Kidney glomerular epithelial cell (primary cell): ENCODE results near the gene DENND2C.

Experiments
- DNase-seq: peaks from one replicate; lab custom pipeline; 2025; lab: John Stamatoyannopoulos, UW

The DENND2C gene

DNA sequence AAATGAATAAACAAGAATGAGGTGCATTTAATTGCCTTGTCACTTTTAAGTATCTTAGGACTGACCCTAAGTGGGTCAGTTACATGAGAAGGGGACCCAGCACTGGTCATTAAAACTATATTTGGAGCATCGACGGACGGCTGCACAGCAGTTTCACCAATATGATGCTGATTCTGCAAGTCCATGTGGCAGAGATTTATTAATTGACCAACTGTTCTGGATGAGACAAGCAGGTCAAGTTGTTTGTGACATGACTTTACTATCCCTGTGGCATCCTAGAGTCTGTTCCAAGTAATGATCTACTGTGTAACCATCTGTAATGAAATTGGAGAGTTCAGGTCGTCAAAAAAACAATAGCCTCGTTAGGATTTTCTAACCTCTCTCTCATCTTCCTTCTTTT, 16.0 kb upstream of the DENND2C start:
- DNase-seq: no peak

DNA sequence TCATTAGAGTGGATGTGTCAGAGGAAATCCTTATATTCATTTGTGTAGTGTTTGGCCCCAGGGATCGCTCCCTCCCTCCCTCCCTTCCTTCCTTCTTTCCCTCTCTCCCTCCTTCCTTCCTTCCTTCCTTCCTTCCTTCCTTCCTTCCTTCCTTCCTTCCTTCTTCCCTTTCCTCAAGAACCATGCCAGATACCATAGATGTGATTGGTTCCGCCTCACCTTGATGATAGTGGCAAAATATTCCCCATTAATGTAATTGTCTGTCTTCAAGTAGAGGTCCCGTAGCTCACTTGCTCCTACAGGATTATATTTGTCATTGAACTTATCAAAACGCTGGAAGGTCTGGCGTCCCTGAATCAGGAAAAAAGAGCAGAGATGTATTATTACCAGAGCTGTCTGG, 7.8 kb upstream of the DENND2C start:
- DNase-seq: no peak

DNA sequence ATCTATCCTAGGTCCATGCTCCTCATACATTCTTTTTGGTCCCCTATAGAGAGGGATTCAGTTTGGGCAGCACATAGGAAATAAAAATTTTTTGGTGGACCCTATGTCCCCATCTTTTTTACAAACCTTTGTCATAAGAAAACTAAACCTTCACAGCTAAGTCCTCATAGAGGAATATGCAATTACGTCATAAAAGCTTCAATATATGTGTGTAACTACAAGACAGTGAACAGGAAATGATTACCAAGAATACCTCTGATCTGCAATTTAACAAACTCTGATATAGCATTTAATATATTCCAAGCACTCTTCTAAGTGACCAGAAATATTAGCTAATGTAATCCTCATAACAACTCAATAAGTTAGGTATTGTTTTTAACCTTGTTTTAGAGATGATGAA, 6.3 kb upstream of the DENND2C start:
- no peak for DNase-seq

DNA sequence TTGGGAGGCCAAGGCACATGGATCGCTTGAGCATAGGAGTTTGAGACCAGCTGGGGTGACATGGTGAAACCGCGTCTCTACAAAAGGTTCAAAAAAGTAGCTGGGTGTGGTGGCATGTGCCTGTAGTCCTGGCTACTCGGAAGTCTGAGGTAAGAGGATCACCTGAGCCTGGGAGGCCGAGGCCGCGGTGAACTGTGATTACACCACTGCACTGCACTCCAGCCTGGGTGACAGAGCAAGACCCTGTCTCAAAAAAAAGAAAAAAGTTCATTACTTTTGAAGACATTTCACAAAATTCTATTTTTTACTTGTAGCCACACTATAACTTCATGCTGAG, 2.1 kb upstream of the DENND2C start:
- no peak for DNase-seq

DNA sequence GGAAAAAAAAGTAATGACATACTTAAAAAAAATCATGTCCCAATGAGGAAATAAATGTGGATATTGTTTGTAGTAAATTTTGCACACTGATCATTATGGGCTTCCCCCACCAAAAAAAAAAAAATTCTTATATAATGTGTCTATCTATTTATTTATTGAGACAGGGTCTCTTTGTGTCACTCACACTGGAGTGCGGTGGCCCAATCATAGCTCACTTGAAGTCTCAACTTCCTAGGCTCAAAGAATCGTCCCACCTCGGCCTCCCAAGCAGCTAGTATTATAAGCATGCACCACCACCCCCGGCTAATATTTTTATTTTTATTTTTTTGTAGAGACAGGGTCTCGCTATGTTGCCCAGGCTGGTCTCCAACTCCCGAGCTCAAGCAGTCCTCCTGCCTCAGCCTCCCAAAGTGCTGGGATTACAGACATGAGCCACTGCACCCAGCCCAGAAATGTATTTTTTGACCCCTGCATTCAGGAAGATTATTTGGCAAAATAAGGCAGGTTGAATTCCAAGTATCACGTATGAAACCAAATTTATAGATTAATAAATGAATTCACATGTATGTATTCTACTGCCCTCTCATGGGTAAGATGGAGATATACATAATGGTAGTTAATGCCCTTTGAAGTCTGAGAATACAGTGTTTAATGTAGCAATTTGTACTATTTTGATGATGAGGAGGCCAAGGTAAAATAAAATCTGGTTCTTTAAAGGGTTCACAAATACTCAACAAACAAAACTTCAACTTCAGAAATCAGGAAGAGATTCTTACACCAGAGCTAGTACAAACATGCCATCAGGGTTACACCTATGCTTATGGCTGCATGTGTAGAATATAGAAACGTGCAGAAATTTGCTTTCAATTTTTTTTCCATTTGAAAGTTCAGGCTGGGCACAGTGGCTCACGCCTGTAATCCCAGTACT, 1.4 kb upstream of the DENND2C start:
- no peak for DNase-seq

DNA sequence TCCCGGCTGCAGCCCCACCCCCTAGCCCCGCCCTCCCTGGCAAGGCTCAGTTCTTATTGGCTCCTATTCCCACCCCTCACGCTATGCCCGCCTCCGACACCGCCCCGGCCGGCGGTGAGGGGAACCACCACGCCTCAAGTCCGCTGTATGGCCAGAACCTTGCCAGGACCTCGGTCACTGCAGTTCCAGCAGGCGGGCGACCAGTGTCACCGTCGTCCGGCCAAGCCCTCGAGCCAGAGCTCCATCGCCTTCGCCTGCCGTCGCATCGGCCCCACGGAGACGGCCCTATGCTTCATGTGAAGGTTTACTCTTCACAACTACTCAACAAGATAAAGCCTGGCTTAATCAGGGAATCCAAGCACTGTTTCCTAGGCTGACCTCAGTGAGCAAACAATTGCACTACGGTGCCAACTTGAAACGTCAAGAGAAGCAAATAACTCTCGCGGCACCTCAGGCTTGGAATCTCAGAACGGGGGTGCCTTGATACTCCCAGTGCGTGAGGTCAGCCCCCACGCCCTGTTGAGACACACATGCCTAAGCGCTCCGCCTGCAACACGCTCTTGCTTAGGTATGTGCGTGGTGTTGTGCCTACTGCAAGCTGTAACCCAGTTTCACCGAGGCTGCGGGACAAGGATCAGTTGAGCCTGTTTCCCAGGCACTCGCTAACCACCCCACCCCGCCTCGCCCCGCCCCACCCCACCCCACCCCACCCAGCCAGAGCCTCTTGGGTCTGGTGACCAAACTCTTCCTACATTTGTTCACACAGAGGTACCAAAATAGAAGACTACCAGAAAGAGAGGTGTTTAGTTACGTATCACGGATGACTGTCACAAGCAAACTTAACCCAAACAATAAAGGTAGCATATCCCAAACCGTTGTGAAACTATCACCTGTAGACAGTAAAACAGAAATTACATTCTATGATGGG, 498 bp upstream of the DENND2C start:
- peak; percentile 87 for DNase-seq

DNA sequence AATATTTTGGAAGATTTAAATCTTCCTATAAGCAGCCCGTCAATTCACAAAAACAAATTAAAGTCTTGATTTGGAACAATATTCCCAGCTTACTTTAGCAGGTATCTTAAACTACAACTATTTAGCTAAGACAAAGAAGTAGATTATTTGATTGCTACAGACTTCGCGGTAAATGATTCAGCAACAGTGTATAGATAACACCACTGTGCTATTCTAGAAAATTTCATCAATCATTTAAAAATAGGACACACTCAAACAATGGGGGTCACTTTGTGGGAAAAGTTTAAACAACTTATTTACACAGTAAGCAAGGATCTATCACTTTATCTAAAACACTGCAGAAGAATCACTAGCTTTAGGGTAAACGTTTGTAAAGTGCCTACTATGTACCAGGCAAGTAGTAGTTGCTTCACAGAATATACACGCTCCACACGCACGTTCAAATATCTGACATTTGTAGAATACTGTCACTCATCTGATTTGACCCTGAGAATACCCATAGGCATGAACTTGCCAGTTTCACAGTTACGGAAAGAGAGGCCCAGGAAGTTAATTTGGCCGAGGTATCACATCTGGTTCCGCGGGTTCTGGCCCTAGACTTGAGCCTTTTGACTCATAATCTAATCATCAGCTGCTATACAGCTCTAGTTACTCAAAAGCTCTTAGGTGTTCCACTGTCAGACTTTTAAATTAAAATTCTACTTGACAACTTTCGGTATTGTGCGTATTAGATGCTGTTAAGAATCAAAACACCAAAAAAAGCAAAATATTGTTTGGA, 876 bp downstream of the DENND2C start:
- no peak for DNase-seq

DNA sequence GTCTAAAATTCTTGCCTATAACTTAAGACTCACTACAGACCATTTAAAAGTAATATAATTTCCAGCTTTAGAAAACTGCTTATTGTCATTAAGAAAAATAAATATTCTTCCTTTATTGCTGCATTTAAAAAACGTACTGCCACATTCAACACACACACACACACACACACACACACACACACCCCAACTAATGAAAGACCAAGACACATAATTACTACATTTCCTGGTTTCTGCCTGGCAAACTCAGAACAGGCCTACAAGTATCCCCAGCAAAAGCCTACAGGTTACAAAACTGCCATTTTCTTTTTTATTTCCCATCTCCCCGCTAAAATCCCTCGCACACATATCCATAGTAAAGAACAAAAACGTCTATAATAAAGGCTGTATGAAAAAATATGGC, 1.5 kb downstream of the DENND2C start:
- DNase-seq: no peak

DNA sequence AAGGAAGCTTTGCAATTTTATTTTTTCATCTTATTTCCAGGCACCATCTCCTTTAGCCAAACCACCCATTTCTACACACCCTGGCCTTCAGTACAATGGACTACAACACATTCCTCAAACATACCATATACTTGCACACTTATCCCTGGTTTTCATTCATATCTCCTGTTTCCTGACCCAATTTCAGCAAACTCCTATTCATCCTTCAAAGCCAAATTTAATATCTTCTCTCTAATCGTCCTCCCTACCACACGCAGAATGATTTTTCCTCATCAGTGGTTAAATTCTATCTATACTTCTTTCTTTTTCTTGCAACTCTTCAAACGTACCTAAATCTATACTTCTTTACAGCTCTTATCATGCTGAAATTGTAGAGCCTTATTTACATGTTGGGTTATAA, 2.9 kb downstream of the DENND2C start:
- no peak for DNase-seq

DNA sequence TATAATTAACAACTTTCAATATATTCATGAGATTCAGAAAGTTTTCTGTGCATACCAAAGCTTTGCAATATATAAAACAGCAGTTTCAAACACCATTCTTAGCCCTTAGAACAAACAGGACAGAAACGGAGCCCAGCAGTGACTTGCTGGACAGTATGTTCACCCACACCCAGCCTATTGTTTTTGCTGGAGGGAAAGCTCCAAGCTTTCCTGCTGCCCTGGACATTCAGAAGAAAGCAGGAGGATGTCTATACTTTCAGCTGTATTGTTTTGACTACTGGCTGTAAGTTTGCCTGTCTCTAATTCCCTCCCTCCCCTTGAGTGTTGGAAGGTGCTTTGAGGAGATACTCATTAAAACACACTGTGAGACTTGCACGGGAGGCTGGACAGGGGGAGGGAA, 9.6 kb downstream of the DENND2C start:
- no peak for DNase-seq

DNA sequence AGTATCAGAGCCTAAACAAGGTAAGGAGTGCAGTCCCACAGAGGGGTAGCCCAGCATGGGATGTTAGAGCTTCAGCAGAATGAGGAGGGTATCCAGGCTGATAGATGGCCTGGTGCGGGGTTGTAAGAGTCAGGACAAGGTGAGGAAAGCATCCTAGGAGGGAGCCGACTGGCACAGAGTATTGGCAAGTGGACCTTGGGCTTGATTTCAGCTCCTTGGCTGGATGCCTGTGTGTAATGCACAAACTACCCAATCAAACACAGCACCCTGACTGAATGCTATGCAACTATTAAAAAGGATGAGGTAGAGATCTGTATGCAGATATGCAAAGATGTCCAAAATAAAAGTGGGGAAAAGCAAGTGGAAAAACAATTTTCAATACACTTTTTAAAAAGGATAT, 18.0 kb downstream of the DENND2C start:
- no peak for DNase-seq

DNA sequence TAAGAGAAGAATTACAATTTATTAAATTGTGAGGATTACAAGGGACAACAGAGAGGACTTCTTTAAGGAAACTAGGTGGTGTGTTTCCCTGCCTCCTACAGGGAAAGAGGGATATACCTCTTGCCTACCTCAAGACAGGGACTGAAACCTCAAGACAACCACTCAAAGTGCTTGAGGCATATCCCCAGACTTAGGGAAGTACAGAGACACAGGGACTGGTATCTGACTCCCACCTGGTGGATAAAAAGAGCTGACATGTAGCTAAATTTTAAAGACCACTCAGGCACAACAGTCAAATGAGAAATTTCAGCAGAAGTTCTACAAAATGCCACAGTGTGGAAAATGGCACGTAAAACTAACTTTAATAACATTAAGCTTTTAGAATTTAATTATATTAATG, 21.3 kb downstream of the DENND2C start:
- DNase-seq: no peak

DNA sequence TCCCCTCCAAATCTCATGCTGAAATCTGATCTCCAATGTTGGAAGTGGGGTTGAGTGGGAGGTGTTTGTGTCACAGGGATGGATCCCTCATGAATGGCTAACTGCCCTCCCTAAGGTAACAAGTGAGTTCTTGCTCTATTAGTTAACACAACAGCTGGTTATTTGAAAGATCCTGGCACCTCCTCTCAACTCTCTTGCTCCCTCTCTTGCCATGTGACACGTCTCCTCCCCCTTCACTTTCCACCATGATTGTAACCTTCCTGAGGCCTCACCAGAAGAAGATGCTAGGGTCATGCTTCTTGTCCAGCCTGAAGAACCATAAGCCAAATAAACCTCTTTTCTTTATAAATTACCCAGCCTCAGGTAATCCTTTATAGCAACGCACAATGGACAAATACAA, 28.5 kb downstream of the DENND2C start:
- DNase-seq: no peak

DNA sequence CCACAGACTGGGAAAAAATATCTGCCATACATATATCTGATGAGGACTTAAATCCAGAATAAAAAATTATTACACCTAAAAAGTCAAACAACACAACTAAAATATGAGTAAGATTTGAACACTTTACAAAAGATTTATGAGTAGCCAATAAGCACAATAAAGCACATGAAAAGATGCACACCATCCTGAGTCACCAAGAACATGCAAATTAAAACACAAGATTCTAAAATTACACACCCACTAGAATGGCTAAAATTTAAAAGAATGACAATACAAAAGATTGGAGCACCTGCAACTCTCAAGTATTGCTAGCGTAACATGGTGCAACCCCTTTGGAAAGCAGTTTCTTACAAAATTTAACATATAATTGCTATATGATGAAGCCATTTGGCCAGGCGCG, 30.9 kb downstream of the DENND2C start:
- no peak for DNase-seq

DNA sequence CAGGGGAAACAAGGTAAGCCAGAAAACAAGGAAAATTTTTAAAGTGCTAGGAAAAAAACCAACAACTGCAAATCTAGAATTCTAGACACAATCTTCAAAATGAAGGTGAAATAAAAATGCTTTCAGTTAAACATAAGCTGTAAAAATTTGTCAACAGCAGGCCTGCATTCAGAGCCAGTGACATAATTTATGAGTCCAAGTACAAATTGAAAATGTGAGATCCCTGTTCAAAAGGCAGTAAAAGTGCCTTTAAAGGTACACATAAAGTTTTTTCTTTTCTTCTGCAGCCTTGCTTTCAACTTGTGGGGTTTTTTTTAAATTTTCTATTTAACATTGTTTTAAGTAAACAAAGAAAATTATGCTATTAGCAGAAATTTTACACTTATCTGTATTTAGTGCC, 37.4 kb downstream of the DENND2C start:
- no peak for DNase-seq

DNA sequence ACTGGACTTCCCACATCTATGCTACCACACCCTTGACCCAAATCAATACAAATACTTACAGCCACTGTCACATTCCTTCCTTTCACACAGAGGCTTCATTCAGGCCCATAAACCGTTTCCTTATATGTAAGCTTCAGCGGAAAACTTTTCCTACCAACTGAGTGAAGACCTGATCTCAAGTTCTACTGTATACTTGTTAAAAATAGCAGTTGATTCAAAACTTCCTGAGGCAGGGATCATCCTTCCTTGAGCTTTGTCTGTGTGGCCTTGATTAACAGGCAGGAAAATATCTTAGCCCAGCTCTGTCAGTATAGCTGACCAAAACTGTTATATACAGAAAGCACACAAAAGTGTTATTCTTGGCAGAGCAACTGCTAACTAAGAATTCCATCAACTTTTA, 42.7 kb downstream of the DENND2C start:
- DNase-seq: no peak

DNA sequence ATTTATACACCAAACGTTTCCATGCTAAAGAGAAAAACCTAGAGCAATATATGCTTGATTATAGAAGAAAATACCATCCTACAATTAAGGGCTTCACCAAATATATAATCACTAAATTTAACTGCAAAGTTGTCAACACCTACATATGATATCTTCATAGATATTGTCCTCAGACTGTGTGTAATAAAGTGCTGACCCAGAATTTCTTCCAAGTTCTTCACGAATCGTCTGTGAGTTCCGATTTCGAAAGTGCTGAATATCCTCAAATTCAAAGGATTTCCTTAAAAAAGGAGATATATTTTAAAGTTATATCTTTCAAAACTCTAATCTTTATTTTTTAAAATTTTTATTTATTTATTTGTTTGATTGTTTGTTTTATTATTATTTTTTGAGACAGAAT, 46.5 kb downstream of the DENND2C start:
- DNase-seq: no peak

DNA sequence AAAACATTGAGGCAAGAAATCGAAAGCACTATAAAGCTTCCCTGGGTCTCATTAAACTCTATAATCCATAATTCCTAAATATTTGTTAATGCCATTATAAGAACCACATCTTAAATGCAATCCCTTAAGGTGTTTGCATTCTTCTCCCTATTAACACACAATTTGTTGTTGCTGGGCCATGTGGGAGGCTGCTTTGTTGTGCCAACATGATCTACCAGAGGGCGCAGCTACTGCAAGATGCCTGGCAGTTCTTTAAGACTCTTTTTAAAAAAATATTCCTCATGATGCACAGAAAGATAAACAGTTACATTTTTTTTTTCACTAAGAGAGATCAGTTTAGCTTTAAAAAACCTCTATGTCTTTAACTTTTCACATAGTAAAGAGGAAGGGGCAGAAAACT, 49.4 kb downstream of the DENND2C start:
- no peak for DNase-seq

DNA sequence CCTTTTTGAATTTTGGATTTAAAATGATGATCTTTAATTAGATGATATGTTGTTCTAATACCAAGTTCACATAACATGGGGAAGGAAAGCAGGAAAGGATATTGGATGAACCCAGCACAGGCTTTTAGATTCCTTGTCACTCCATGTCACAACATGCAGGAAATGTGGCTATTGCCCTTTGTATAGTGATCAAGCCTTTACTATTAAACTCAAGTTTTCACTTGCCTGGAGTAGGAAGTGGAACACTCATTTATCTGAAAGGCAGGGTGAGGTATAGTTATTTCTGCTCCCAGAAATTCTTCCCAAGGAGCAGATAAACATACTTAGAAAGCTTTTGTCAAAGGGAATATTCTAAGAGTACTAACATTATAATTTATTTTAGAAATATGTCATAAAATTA, 51.2 kb downstream of the DENND2C start:
- no peak for DNase-seq

DNA sequence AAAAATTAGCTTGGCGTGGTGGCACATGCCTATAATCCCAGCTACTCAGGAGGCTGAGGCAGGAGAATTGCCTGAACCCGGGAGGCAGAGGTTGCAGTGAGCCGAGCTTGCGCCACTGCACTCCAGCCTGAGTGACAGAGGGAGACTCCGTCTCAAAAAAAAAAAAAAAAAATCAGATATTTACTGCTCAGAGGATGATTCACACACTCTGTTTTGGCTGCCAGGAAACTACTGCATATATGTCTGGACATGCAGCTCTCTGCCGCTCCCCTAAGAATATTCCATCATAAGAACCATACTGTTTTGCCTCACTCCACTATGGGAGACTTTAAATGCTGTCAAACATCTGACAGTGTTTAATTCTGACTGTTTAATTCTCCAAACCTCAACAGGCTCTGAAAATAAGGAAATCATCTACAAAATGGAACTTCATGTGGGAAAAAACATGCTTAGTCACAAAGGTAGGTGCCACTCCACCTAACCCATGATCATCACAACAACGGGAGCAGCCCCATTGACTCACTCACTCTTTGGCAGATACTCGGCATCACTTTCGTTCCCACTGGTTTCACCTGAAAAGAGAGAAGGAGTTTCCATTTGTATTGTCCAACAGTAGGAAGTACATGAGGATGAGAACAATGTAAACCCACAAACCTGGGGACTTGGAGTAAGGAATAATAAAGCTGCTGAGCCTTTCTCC, 59.2 kb downstream of the DENND2C start:
- no peak for DNase-seq

DNA sequence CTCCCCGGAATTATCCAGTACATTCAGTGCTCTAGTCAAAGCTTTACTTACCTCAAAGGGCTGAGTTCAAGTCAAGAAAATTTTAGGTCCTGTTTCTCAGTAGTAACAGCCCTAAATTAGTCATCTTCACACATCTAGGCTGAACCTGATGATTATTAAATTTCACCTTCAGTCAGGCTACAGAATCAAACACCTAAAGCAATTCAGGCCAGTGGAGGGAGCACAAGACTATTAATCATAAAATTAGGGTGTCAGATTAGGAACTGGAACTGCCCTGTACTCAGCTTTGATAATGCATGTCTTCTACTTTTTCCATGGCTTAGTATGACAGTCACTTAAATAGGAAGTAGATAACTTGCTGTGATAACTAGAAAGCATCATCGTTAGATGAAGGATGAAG, 60.0 kb downstream of the DENND2C start:
- DNase-seq: no peak

DNA sequence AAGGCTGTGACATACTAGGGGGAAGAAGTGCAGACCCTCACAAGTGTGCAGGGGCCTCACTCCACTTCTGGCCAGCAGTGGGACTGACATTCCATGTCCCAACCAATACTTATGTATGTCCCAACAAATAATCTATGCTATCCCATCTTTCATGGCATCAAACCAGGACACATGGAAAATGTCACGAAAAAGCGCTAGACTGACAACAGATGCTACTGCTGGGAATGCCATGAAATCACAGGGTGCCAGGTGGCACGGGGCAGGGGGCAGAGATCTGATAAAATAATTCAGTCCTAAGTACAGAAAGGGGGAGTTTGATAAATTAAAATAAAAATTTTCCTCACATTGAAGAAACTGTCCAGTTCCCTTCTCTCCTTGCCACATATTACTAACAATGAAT, 60.8 kb downstream of the DENND2C start:
- DNase-seq: no peak
